Measurements from ENCODE around the gene GRK5.

GRCh38 chr10:119286516-119286915, 79.1 kb downstream of the GRK5 start:
- TF ChIP-seq EZH2 (IDR thresholded peaks at IDR 0.05; ENCODE audit: low read depth): no peak
- no peak for TF ChIP-seq CTCF (conservative IDR thresholded peaks at IDR 0.05)

Measured in PC-9 (cell line).